GM12878 (cell line): ENCODE results near the gene AQP5. TPM values are rescaled to one million over a fixed set of nuclear protein-coding genes. Genes with fewer than 3 reads are reported as not detected.

Experiments used
- ATAC-seq: fragments of 200-7000 bp; cut with Tn5 transposase; 3 replicates; pipeline ENCODE4 v1.9.1; 2020; ENCODE audit warnings: mild to moderate bottlenecking, moderate library complexity
- BruUV-seq: library from RNA; stranded (reverse); fragments of 400-500 nt; replicated peaks from 2 replicates; lab custom pipeline; 2021; lab: Mats Ljungman, UMichigan
- CTCF ChIA-PET: fragments of 300-600 bp; sonication (Branson Sonifier 250); formaldehyde crosslinking; extraction: SDS; loops from one replicate; lab custom pipeline; 2021; ENCODE audit warnings: inconsistent platforms; lab: Yijun Ruan, JAX
- POLR2A ChIA-PET: fragments of 350-600 bp; formaldehyde crosslinking; extraction: SDS; loops from one replicate; lab custom pipeline; 2021; ENCODE audit warnings: inconsistent platforms; lab: Charles Lee
- RAD21 ChIA-PET: fragments of 300-600 bp; sonication (Branson Sonifier 250); formaldehyde crosslinking; loops from one replicate; lab custom pipeline; 2023; ENCODE audit warnings: antibody characterized with exemption; ENCODE audit not compliant: unreplicated experiment; lab: Charles Lee
- SMC1A ChIA-PET: fragments of 300-600 bp; sonication (Branson Sonifier 250); formaldehyde crosslinking; loops from one replicate; lab custom pipeline; 2023; ENCODE audit not compliant: unreplicated experiment, uncharacterized antibody; lab: Charles Lee
- DNase-seq: peaks from one replicate; pipeline ENCODE4 v3.0.0-alpha.2; 2011; ENCODE audit warnings: low read depth, low spot score
- FAIRE-seq: peaks from 3 replicates; lab custom pipeline; 2011; peaks lifted over from hg19 to GRCh38; lab: Jason Lieb, UNC
- H2AFZ ChIP-seq: 2 replicates; pipeline ENCODE4 v1.6.0; 2011; ENCODE audit warnings: low read depth, low read length, control low read depth; ENCODE audit not compliant: control insufficient read depth
- H3K27ac ChIP-seq: 2 replicates; pipeline ENCODE4 v1.5.1; 2011; ENCODE audit warnings: control low read depth; ENCODE audit not compliant: control insufficient read depth, insufficient read depth
- H3K27me3 ChIP-seq, 2 experiments: replicated peaks in 1 of 2; 2 replicates each; pipeline versions ENCODE4 v1.6.0 to v1.6.1; 2011; ENCODE audit warnings: low read length in 1 of 2; ENCODE audit not compliant: control insufficient read depth in 2 of 2, insufficient read depth in 2 of 2
- H3K36me3 ChIP-seq, 2 experiments: 2 replicates each; pipeline ENCODE4 v1.5.1; 2011; ENCODE audit warnings: low read length in 1 of 2; ENCODE audit not compliant: control insufficient read depth in 2 of 2, insufficient read depth in 2 of 2
- H3K4me1 ChIP-seq: 2 replicates; pipeline ENCODE4 v1.6.1; 2011; ENCODE audit warnings: mild to moderate bottlenecking, low read length, moderate library complexity, mixed read lengths; ENCODE audit not compliant: control insufficient read depth, insufficient read depth
- H3K4me2 ChIP-seq: 2 replicates; pipeline ENCODE4 v1.6.0; 2011; ENCODE audit warnings: control low read depth; ENCODE audit not compliant: control insufficient read depth, insufficient read depth
- H3K4me3 ChIP-seq: fragments of 200-600 bp; sonication (generic); 2 replicates; pipeline ENCODE4 v1.5.1; 2016
- H3K79me2 ChIP-seq: 2 replicates; pipeline ENCODE4 v1.6.0; 2011; ENCODE audit warnings: low read length; ENCODE audit not compliant: control insufficient read depth, insufficient read depth
- H3K9ac ChIP-seq: 2 replicates; pipeline ENCODE4 v1.8.0; 2011; ENCODE audit warnings: low read length, control low read depth, mixed read lengths; ENCODE audit not compliant: control insufficient read depth, insufficient read depth
- H3K9me3 ChIP-seq: replicated peaks from 3 replicates; pipeline ENCODE4 v1.5.1; 2011; ENCODE audit warnings: mild to moderate bottlenecking, low read length; ENCODE audit not compliant: control insufficient read depth, insufficient read depth
- H4K20me1 ChIP-seq: 2 replicates; pipeline ENCODE4 v1.6.0; 2011; ENCODE audit not compliant: control insufficient read depth, insufficient read depth
- ASH2L ChIP-seq: fragments of 300-600, 200-600 bp; sonication (generic); IDR thresholded peaks from 2 replicates; pipeline ENCODE4 v1.6.1; 2017; ENCODE audit warnings: low read depth, mild to moderate bottlenecking, borderline replicate concordance
- NFIC ChIP-seq: IDR thresholded peaks from 2 replicates; pipeline ENCODE4 v1.6.1; 2012; ENCODE audit warnings: low read depth, mild to moderate bottlenecking, inconsistent platforms, low read length, moderate library complexity
- RCOR1 ChIP-seq: conservative IDR thresholded peaks from 2 replicates; pipeline ENCODE4 v1.6.1; 2012; ENCODE audit warnings: low read depth, low read length, improper control_type of control experiment
- SIX5 ChIP-seq: IDR thresholded peaks from 2 replicates; pipeline ENCODE4 v1.6.1; 2011; ENCODE audit warnings: mild to moderate bottlenecking, low read depth, low read length, moderate library complexity; ENCODE audit not compliant: severe bottlenecking
- WGBS: methylation state at CpG from one replicate; pipeline ENCODE4 v1.1.6; 2016; ENCODE audit warnings: low lambda C conversion rate; ENCODE audit not compliant: insufficient replicate concordance, insufficient coverage; ENCODE audit errors: missing lambda C conversion rate; 5-methylcytosine and 5-hydroxymethylcytosine counted together
- in situ Hi-C: fragments of 300-500 bp; cut with MboI; formaldehyde crosslinking; loops from 9 replicates; pipeline ENCODE4 v1.14.3; 2018; ENCODE audit warnings: mixed read lengths
- intact Hi-C: fragments of 100-400 bp; cut with micrococcal nuclease; formaldehyde crosslinking; loops from one replicate; pipeline ENCODE4 v1.14.2; 2022; ENCODE audit not compliant: unreplicated experiment
- polyA plus RNA-seq, 11 experiments: library from polyadenylated mRNA; depleted of rRNA in 4 of 11; unstranded in 6 of 11; stranded (reverse) in 5 of 11; fragments of >200 nt; fragmentation: Nextera tagmentation in 4 of 11; fragmentation: Illumina TruSeq in 1 of 11; extraction: Ambion mirVana in 4 of 11; extraction: Trizol in 1 of 11; gene quantifications; 1 replicate in 1 of 11; 2 replicates in 10 of 11; pipeline versions ENCODE4 v1.2.1 to v1.2.3, GENCODE V29; 2011 to 2016; ENCODE audit warnings: inconsistent platforms in 2 of 11, missing spikeins in 2 of 11, low read depth in 1 of 11
- total RNA-seq, 4 experiments: library from RNA; depleted of rRNA in 3 of 4; stranded (reverse); fragments of >200 nt in 3 of 4; fragmentation: Illumina TruSeq in 1 of 4; extraction: Trizol in 1 of 4; gene quantifications; 2 replicates each; pipeline versions ENCODE4 v1.2.1 to v1.2.3, GENCODE V29; 2013 to 2021
- TF ChIP-seq, protein P1 (sequence below): fragments of 450-650 bp; IDR thresholded peaks from 2 replicates; pipeline ENCODE4 v1.6.1; 2017; ENCODE audit warnings: mild to moderate bottlenecking, moderate library complexity
- TF ChIP-seq, protein P2 (sequence below): IDR thresholded peaks from 2 replicates; pipeline ENCODE4 v1.6.1; 2012; ENCODE audit warnings: improper control_type of control experiment, low read depth, low read length; ENCODE audit not compliant: insufficient replicate concordance

Gene AQP5
- total and polyA plus RNA-seq, 10 of the 15 experiments (the other 5 are each of a cell fraction or from before 2014, with no cell fraction given), result not detected

DNA sequence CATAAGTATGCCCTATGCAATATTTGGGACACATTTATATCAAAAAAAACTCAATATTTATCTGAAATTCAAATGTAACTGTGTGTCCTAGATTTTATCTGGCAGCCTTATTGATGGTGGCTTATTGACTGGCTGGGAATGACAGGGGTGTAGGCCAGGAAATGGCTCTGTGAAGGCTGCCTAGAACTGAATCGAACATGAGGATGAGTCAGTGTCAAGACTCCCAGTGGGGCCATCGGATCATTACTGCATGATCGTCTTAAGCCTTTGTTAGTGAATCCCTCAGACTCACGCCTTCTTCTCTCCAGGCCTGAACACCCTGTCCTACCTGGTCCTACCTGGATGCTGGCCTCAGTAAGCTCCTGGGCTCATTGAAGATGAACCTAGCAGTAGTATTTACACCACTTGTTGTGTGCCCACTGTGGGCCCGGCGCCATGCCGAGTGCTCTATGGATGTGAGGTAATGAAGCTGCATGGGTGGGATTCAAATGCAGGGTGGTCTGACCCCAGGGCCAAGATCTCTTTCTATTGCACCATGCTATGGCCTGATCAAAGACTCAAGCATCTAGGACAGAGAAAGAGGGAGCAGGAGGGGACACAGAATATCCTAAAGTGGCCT is 36.9 kb upstream of the AQP5 start:
- ATAC-seq (no peak), FAIRE-seq (no peak), DNase-seq (no peak)
- Histone ChIP-seq H3K27ac (no peak overlapping the region), H3K9me3 (no peaks in the 10 kb centered on the region), H3K4me2 (no peak overlapping the region), H3K9ac (no peak overlapping the region), H3K79me2 (no peaks in the 10 kb centered on the region), H3K4me1 (no peaks in the 10 kb centered on the region), H3K4me3 (no peak overlapping the region), H2AFZ (no peak overlapping the region), H3K27me3 (peaks cover 3% of the 10 kb centered on the region in 2 experiments; a peak in 2 of 4 replicates), H3K36me3 (no peaks in the 10 kb centered on the region), H4K20me1 (no peaks in the 10 kb centered on the region)
- POLR2A ChIA-PET, result interaction anchor here (0.6 kb wide), 1 partner anchor 145 kb away, joined by 3 read pairs; no protein-coding TSS in a partner anchor
- CTCF ChIA-PET, result no interaction called here
- RAD21 ChIA-PET, result no interaction called here
- intact Hi-C loops (no loop called here), in situ Hi-C loops (no loop called here)
- SMC1A ChIA-PET, result no interaction called here
- TF ChIP-seq, protein P1, sequence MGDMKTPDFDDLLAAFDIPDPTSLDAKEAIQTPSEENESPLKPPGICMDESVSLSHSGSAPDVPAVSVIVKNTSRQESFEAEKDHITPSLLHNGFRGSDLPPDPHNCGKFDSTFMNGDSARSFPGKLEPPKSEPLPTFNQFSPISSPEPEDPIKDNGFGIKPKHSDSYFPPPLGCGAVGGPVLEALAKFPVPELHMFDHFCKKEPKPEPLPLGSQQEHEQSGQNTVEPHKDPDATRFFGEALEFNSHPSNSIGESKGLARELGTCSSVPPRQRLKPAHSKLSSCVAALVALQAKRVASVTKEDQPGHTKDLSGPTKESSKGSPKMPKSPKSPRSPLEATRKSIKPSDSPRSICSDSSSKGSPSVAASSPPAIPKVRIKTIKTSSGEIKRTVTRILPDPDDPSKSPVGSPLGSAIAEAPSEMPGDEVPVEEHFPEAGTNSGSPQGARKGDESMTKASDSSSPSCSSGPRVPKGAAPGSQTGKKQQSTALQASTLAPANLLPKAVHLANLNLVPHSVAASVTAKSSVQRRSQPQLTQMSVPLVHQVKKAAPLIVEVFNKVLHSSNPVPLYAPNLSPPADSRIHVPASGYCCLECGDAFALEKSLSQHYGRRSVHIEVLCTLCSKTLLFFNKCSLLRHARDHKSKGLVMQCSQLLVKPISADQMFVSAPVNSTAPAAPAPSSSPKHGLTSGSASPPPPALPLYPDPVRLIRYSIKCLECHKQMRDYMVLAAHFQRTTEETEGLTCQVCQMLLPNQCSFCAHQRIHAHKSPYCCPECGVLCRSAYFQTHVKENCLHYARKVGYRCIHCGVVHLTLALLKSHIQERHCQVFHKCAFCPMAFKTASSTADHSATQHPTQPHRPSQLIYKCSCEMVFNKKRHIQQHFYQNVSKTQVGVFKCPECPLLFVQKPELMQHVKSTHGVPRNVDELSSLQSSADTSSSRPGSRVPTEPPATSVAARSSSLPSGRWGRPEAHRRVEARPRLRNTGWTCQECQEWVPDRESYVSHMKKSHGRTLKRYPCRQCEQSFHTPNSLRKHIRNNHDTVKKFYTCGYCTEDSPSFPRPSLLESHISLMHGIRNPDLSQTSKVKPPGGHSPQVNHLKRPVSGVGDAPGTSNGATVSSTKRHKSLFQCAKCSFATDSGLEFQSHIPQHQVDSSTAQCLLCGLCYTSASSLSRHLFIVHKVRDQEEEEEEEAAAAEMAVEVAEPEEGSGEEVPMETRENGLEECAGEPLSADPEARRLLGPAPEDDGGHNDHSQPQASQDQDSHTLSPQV, result no peak
- TF ChIP-seq ASH2L, result no peak
- TF ChIP-seq, protein P2, sequence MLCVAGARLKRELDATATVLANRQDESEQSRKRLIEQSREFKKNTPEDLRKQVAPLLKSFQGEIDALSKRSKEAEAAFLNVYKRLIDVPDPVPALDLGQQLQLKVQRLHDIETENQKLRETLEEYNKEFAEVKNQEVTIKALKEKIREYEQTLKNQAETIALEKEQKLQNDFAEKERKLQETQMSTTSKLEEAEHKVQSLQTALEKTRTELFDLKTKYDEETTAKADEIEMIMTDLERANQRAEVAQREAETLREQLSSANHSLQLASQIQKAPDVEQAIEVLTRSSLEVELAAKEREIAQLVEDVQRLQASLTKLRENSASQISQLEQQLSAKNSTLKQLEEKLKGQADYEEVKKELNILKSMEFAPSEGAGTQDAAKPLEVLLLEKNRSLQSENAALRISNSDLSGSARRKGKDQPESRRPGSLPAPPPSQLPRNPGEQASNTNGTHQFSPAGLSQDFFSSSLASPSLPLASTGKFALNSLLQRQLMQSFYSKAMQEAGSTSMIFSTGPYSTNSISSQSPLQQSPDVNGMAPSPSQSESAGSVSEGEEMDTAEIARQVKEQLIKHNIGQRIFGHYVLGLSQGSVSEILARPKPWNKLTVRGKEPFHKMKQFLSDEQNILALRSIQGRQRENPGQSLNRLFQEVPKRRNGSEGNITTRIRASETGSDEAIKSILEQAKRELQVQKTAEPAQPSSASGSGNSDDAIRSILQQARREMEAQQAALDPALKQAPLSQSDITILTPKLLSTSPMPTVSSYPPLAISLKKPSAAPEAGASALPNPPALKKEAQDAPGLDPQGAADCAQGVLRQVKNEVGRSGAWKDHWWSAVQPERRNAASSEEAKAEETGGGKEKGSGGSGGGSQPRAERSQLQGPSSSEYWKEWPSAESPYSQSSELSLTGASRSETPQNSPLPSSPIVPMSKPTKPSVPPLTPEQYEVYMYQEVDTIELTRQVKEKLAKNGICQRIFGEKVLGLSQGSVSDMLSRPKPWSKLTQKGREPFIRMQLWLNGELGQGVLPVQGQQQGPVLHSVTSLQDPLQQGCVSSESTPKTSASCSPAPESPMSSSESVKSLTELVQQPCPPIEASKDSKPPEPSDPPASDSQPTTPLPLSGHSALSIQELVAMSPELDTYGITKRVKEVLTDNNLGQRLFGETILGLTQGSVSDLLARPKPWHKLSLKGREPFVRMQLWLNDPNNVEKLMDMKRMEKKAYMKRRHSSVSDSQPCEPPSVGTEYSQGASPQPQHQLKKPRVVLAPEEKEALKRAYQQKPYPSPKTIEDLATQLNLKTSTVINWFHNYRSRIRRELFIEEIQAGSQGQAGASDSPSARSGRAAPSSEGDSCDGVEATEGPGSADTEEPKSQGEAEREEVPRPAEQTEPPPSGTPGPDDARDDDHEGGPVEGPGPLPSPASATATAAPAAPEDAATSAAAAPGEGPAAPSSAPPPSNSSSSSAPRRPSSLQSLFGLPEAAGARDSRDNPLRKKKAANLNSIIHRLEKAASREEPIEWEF, result no peak
- no peak for TF ChIP-seq RCOR1
- no peak for TF ChIP-seq NFIC
- TF ChIP-seq SIX5, result no peak
- no TSS peak for BruUV-seq
- WGBS, result 53% methylated on average over 7 of the region's 7 CpGs
